OCI-LY7 (cell line): ENCODE measurements around the gene CDKN1B. TPM values are rescaled to one million over a fixed set of nuclear protein-coding genes. Genes with fewer than 3 reads are reported as not detected.

Experiments
- BruUV-seq: library from RNA; stranded (reverse); fragments of 400-500 nt; replicated peaks from 2 replicates; lab custom pipeline; 2021; lab: Mats Ljungman, UMichigan
- CTCF ChIA-PET: fragments of 300-600 bp; sonication (Branson Sonifier 250); formaldehyde crosslinking; loops from one replicate; lab custom pipeline; 2022; ENCODE audit warnings: antibody characterized with exemption; ENCODE audit not compliant: unreplicated experiment; lab: Charles Lee
- POLR2A ChIA-PET: fragments of 300-600 bp; sonication (Branson Sonifier 250); formaldehyde crosslinking; loops from one replicate; lab custom pipeline; 2022; ENCODE audit warnings: antibody characterized with exemption; lab: Charles Lee
- DNase-seq: peaks from one replicate; pipeline ENCODE4 v3.0.0-alpha.2; 2015; ENCODE audit warnings: low spot score
- H2AFZ ChIP-seq: fragments of 200-600 bp; sonication (generic), shearing (Covaris generic); 2 replicates; pipeline ENCODE4 v1.6.1; 2014; ENCODE audit warnings: mild to moderate bottlenecking, antibody characterized with exemption, low read length, moderate library complexity
- H3K27ac ChIP-seq: fragments of 200-600 bp; sonication (generic); 2 replicates; pipeline ENCODE4 v1.5.1; 2014; ENCODE audit warnings: mixed run types, low read depth, mild to moderate bottlenecking, moderate library complexity, low read length, inconsistent platforms; ENCODE audit not compliant: poor library complexity, severe bottlenecking
- H3K36me3 ChIP-seq: fragments of 200-600 bp; sonication (generic); 2 replicates; pipeline ENCODE4 v1.6.1; 2014; ENCODE audit warnings: mild to moderate bottlenecking, antibody characterized with exemption, low read length, moderate library complexity, mixed read lengths; ENCODE audit not compliant: insufficient read depth
- H3K4me1 ChIP-seq: fragments of 200-600 bp; sonication (generic); 2 replicates; pipeline ENCODE4 v1.5.1; 2014; ENCODE audit warnings: mild to moderate bottlenecking, low read length; ENCODE audit not compliant: insufficient read depth, poor library complexity, severe bottlenecking
- H3K4me2 ChIP-seq: fragments of 200-600 bp; sonication (generic); 2 replicates; pipeline ENCODE4 v1.6.1; 2014; ENCODE audit warnings: mild to moderate bottlenecking, low read length
- H3K4me3 ChIP-seq: fragments of 200-600 bp; sonication (generic); 2 replicates; pipeline ENCODE4 v1.5.1; 2014; ENCODE audit warnings: mild to moderate bottlenecking, low read depth, low read length; ENCODE audit not compliant: poor library complexity, severe bottlenecking
- H3K79me2 ChIP-seq: fragments of 200-600 bp; sonication (generic); 2 replicates; pipeline ENCODE4 v1.6.1; 2016; ENCODE audit warnings: low read depth, mild to moderate bottlenecking, low read length, moderate library complexity, mixed read lengths; ENCODE audit not compliant: insufficient read depth
- H3K9me2 ChIP-seq: fragments of 200-600 bp; sonication (generic); 2 replicates; pipeline ENCODE4 v1.6.1; 2016; ENCODE audit warnings: mild to moderate bottlenecking, low read length, mixed read lengths; ENCODE audit not compliant: insufficient read depth
- H3K9me3 ChIP-seq: fragments of 200-600 bp; sonication (generic); 2 replicates; pipeline ENCODE4 v1.6.1; 2014; ENCODE audit warnings: mild to moderate bottlenecking, mixed run types, low read length, mixed read lengths
- H4K20me1 ChIP-seq: fragments of 200-600 bp; sonication (generic); 2 replicates; pipeline ENCODE4 v1.6.1; 2014; ENCODE audit warnings: mild to moderate bottlenecking, antibody characterized with exemption, low read length, moderate library complexity, mixed read lengths; ENCODE audit not compliant: insufficient read depth
- CTCF ChIP-seq: fragments of 200-600 bp; sonication (generic); conservative IDR thresholded peaks from 2 replicates; pipeline ENCODE4 v1.5.1; 2014; ENCODE audit warnings: mild to moderate bottlenecking, antibody characterized with exemption, low read length, moderate library complexity, mixed read lengths
- EZH2phosphoT487 ChIP-seq: fragments of 200-600 bp; sonication (generic); IDR thresholded peaks from 2 replicates; pipeline ENCODE4 v1.6.1; 2018; ENCODE audit warnings: low read depth, borderline replicate concordance, mild to moderate bottlenecking, mixed run types, antibody characterized with exemption, low read length, moderate library complexity, mixed read lengths
- intact Hi-C: fragments of 100-400 bp; cut with micrococcal nuclease; formaldehyde crosslinking; loops from one replicate; pipeline ENCODE4 v1.10.0; 2022; ENCODE audit not compliant: unreplicated experiment
- total RNA-seq, 2 experiments: library from RNA; depleted of rRNA in 1 of 2; stranded (reverse); fragments of >200 nt in 1 of 2; shearing (Covaris generic) in 1 of 2; gene quantifications; 2 replicates each; pipeline ENCODE4 v1.2.3, GENCODE V29; 2014 to 2022

The CDKN1B gene
- total RNA-seq, 2 experiments from 2014 or later, result 45.3 to 59.4 TPM

GRCh38 chr12:12696562-12697383, 20.4 kb upstream of the CDKN1B start:
- TSS peak; percentile 85 for BruUV-seq
- intact Hi-C loops, result loop anchor here (1.0 kb wide), 3 partner anchors 21 to 339 kb away; partner anchors contain the start of genes BORCS5 and CDKN1B
- ChIA-PET CTCF (no interaction called here), POLR2A (interaction anchor here (0.5 to 3.3 kb wide), 20 partner anchors 9 to 1622 kb away, joined by 3 to 44 read pairs (median 4); partner anchors contain the start of gene BORCS5)
- Histone ChIP-seq H4K20me1 (no peaks in the 10 kb centered on the region), H3K79me2 (peaks cover 10% of the 10 kb centered on the region; the same call in 1 of the 2 replicates), H3K4me2 (peak overlapping the region; percentile 78), H3K36me3 (no peaks in the 10 kb centered on the region), H3K9me2 (no peaks in the 10 kb centered on the region), H3K9me3 (no peaks in the 10 kb centered on the region; the same call in 1 of the 2 replicates), H2AFZ (peak overlapping the region; percentile 85), H3K4me3 (peak overlapping the region; percentile 73), H3K4me1 (peaks cover 48% of the 10 kb centered on the region), H3K27ac (peak overlapping the region; percentile 97)
- peak; percentile 97 for DNase-seq
- TF ChIP-seq EZH2phosphoT487 (no peak), CTCF (peak; percentile 27; the same call in 1 of the 2 replicates)

- H3K9me2 ChIP-seq, result no peaks in the 10 kb centered on the region
- no peak overlapping the region for H2AFZ ChIP-seq
- CTCF ChIA-PET, result interaction anchor here (0.6 kb wide), 1 partner anchor 448 kb away, joined by 3 read pairs; no protein-coding TSS in a partner anchor
- DNase-seq, result no peak
- BruUV-seq, result no TSS peak
- no peaks in the 10 kb centered on the region; the same call in 1 of the 2 replicates for H3K9me3 ChIP-seq
- intact Hi-C loops, result no loop called here
- H3K4me1 ChIP-seq, result peaks cover 38% of the 10 kb centered on the region
- H3K36me3 ChIP-seq, result no peaks in the 10 kb centered on the region
- no peak overlapping the region for H3K4me3 ChIP-seq
- no peak overlapping the region for H3K4me2 ChIP-seq
- H4K20me1 ChIP-seq, result no peaks in the 10 kb centered on the region
- TF ChIP-seq EZH2phosphoT487 (no peak), CTCF (no peak)
- POLR2A ChIA-PET, result interaction anchor here (0.6 to 3.3 kb wide), 8 partner anchors 9 to 334 kb away, joined by 3 to 44 read pairs (median 3); no protein-coding TSS in a partner anchor
- H3K27ac ChIP-seq, result no peak overlapping the region
- peaks cover 10% of the 10 kb centered on the region; the same call in 1 of the 2 replicates for H3K79me2 ChIP-seq
Measured at GRCh38 chr12:12699345-12699744, 17.8 kb upstream of the CDKN1B start.
